Measurements from ENCODE around the gene INO80E. TPM values are rescaled to one million over a fixed set of nuclear protein-coding genes. Genes with fewer than 3 reads are reported as not detected.

The INO80E gene
- total and polyA plus RNA-seq, 4 donors = 8.0 to 24.8 (median 17.2) TPM

DNA sequence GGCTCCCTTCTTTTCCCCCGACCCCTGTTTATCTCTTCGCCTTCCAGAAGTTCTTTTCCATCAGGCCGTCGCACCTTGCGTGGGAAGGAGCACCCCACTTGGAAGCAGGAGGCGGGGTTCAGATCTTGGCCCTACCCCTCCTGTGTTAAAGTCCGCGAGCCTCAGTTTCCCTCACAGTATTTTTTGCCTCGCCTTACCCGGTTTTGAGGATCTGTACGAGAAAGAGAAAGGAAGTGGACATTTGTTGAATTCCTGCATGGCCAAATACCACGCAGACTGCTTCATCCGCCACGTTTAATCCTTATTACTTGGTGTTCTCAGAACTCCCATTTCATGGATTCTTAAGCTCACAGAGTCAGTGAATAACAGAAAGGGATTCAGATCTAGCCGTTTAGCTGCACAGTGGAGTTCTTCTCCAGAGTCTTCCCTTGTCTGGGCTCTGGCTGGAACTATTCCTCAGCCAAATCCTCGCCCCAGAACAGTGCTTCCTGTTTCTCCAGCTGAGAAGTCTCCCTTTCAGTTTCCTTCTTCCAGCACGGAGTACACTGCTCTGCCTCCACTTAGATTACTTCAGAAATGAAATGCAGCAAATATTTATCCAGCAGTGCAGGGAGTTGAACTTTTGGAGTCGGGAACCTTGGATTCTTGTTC, 33.6 kb upstream of the INO80E start:
- 7% methylated on average over 18 of the region's 18 CpGs for WGBS
- Histone ChIP-seq H3K27me3 (ENCODE audit: control insufficient read depth in 4 of 4, insufficient read depth in 4 of 4, low read length in 3 of 4) (no peaks in the 10 kb centered on the region), H3K36me3 (ENCODE audit: control insufficient read depth in 4 of 4, insufficient read depth in 3 of 4, low read depth in 1 of 4, low read length in 3 of 4) (no peaks in the 10 kb centered on the region), H3K4me3 (ENCODE audit: low read depth in 1 of 3, low read length in 3 of 3) (peak overlapping the region; percentile 74 to 90 (median 81)), H3K9me3 (ENCODE audit: control insufficient read depth in 4 of 4, low read length in 3 of 4) (no peaks in the 10 kb centered on the region), H3K9ac (ENCODE audit: low read depth in 1 of 2, low read length in 2 of 2) (peak overlapping the region; percentile 78 to 90), H3K27ac (ENCODE audit: low read depth in 1 of 2, low read length in 2 of 2) (peak overlapping the region; percentile 65 to 86), H3K4me1 (ENCODE audit: control insufficient read depth in 4 of 4, insufficient read depth in 4 of 4, low read length in 3 of 4) (peaks cover 2 to 22% (median 13%) of the 10 kb centered on the region in 4 donors)
- TF ChIP-seq SP1 (IDR thresholded peaks at IDR 0.05) (no peak), FOXA1 (IDR thresholded peaks at IDR 0.05) (no peak), NR2F2 (IDR thresholded peaks at IDR 0.05) (no peak), TAF1 (conservative IDR thresholded peaks at IDR 0.05) (no peak), HNF4A (conservative IDR thresholded peaks at IDR 0.05) (peak in 1 of 2 donors; percentile 8), REST (IDR thresholded peaks at IDR 0.05) (peak; percentile 23), JUND (IDR thresholded peaks at IDR 0.05) (no peak), EGR1 (IDR thresholded peaks at IDR 0.05; ENCODE audit: low read depth in 2 of 2) (no peak), GABPA (IDR thresholded peaks at IDR 0.05 in 1 of 2, conservative IDR thresholded peaks at IDR 0.05 in 1 of 2) (no peak), RXRA (IDR thresholded peaks at IDR 0.05) (no peak), FOXA2 (IDR thresholded peaks at IDR 0.05) (no peak), RAD21 (IDR thresholded peaks at IDR 0.05) (no peak), YY1 (IDR thresholded peaks at IDR 0.05) (peak; percentile 31)
- TF ChIP-seq, protein P1, sequence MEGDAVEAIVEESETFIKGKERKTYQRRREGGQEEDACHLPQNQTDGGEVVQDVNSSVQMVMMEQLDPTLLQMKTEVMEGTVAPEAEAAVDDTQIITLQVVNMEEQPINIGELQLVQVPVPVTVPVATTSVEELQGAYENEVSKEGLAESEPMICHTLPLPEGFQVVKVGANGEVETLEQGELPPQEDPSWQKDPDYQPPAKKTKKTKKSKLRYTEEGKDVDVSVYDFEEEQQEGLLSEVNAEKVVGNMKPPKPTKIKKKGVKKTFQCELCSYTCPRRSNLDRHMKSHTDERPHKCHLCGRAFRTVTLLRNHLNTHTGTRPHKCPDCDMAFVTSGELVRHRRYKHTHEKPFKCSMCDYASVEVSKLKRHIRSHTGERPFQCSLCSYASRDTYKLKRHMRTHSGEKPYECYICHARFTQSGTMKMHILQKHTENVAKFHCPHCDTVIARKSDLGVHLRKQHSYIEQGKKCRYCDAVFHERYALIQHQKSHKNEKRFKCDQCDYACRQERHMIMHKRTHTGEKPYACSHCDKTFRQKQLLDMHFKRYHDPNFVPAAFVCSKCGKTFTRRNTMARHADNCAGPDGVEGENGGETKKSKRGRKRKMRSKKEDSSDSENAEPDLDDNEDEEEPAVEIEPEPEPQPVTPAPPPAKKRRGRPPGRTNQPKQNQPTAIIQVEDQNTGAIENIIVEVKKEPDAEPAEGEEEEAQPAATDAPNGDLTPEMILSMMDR (IDR thresholded peaks at IDR 0.05; ENCODE audit: low read depth, low read length, missing input control) = no peak
- TF ChIP-seq, protein P2, sequence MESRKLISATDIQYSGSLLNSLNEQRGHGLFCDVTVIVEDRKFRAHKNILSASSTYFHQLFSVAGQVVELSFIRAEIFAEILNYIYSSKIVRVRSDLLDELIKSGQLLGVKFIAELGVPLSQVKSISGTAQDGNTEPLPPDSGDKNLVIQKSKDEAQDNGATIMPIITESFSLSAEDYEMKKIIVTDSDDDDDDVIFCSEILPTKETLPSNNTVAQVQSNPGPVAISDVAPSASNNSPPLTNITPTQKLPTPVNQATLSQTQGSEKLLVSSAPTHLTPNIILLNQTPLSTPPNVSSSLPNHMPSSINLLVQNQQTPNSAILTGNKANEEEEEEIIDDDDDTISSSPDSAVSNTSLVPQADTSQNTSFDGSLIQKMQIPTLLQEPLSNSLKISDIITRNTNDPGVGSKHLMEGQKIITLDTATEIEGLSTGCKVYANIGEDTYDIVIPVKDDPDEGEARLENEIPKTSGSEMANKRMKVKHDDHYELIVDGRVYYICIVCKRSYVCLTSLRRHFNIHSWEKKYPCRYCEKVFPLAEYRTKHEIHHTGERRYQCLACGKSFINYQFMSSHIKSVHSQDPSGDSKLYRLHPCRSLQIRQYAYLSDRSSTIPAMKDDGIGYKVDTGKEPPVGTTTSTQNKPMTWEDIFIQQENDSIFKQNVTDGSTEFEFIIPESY (IDR thresholded peaks at IDR 0.05) = no peak
- TF ChIP-seq, protein P3, sequence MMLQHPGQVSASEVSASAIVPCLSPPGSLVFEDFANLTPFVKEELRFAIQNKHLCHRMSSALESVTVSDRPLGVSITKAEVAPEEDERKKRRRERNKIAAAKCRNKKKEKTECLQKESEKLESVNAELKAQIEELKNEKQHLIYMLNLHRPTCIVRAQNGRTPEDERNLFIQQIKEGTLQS (IDR thresholded peaks at IDR 0.05) = no peak
- DNase-seq (ENCODE audit: low spot score) = no peak

All from liver (tissue), 9 donors.